GM13976 (cell line): ENCODE results near the gene MSLN.

ENCODE experiments used
- DNase-seq: peaks from one replicate; pipeline ENCODE4 v3.0.0; 2012; ENCODE audit warnings: low spot score
- CTCF ChIP-seq: IDR thresholded peaks from 2 replicates; pipeline ENCODE4 v1.5.1; 2012; ENCODE audit warnings: borderline replicate concordance, mild to moderate bottlenecking; ENCODE audit not compliant: insufficient read depth; ENCODE audit errors: extremely low read depth, missing control alignments, control extremely low read depth
- in situ Hi-C: fragments of 300-500 bp; cut with MboI; formaldehyde crosslinking; loops from one replicate; pipeline ENCODE4 v1.12.0; 2022; ENCODE audit warnings: low sequenced_read_pairs, mixed read lengths, inconsistent platforms; ENCODE audit not compliant: unreplicated experiment

The MSLN gene

GRCh38 chr16:796296-797119, 36.0 kb downstream of the MSLN start:
- in situ Hi-C loops = no loop called here
- DNase-seq = no peak
- no peak for TF ChIP-seq CTCF

- in situ Hi-C loops = no loop called here
- no peak for TF ChIP-seq CTCF
- no peak for DNase-seq
Observed at GRCh38 chr16:797120-797420, 36.5 kb downstream of the MSLN start.

GRCh38 chr16:797686-798085, 37.2 kb downstream of the MSLN start:
- no peak for TF ChIP-seq CTCF
- in situ Hi-C loops = no loop called here
- DNase-seq = no peak

- no peak for TF ChIP-seq CTCF
- in situ Hi-C loops = no loop called here
- DNase-seq = no peak
Observed at GRCh38 chr16:798666-799065, 38.1 kb downstream of the MSLN start.

GRCh38 chr16:799111-799947, 38.8 kb downstream of the MSLN start:
- TF ChIP-seq CTCF = no peak
- no peak for DNase-seq
- in situ Hi-C loops = no loop called here

- no peak for TF ChIP-seq CTCF
- in situ Hi-C loops = no loop called here
- no peak for DNase-seq
Observed at GRCh38 chr16:799948-800833, 39.7 kb downstream of the MSLN start, which contains the start of gene GNG13. TSS of gene GNG13 (minus strand) at chr16:800734. CDS start at chr16:799077, 1,657 bp downstream.
